ENCODE data around the gene ALX4.

- TF ChIP-seq, protein P1, sequence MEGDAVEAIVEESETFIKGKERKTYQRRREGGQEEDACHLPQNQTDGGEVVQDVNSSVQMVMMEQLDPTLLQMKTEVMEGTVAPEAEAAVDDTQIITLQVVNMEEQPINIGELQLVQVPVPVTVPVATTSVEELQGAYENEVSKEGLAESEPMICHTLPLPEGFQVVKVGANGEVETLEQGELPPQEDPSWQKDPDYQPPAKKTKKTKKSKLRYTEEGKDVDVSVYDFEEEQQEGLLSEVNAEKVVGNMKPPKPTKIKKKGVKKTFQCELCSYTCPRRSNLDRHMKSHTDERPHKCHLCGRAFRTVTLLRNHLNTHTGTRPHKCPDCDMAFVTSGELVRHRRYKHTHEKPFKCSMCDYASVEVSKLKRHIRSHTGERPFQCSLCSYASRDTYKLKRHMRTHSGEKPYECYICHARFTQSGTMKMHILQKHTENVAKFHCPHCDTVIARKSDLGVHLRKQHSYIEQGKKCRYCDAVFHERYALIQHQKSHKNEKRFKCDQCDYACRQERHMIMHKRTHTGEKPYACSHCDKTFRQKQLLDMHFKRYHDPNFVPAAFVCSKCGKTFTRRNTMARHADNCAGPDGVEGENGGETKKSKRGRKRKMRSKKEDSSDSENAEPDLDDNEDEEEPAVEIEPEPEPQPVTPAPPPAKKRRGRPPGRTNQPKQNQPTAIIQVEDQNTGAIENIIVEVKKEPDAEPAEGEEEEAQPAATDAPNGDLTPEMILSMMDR (IDR thresholded peaks at IDR 0.05): no peak
- no peak for TF ChIP-seq POLR2A (IDR thresholded peaks at IDR 0.05)
Measured at GRCh38 chr11:44217432-44217831, 92.5 kb downstream of the ALX4 start.
